ENCODE results near the gene LGR6.

GRCh38 chr1:202243006-202243405 lies 49.4 kb downstream of the LGR6 start:
- TF ChIP-seq CTCF (IDR thresholded peaks at IDR 0.05) = no peak
- no peak for TF ChIP-seq EP300 (IDR thresholded peaks at IDR 0.05)
- TF ChIP-seq POLR2A (IDR thresholded peaks at IDR 0.05; ENCODE audit: low read depth) = no peak

All from esophagus muscularis mucosa (tissue), 4 donors.